Measurements from ENCODE around the gene CFAP46. TPM values are rescaled to one million over a fixed set of nuclear protein-coding genes. Genes with fewer than 3 reads are reported as not detected.

CFAP46 gene
- total RNA-seq, 2 experiments from 2014 or later: not detected

DNA sequence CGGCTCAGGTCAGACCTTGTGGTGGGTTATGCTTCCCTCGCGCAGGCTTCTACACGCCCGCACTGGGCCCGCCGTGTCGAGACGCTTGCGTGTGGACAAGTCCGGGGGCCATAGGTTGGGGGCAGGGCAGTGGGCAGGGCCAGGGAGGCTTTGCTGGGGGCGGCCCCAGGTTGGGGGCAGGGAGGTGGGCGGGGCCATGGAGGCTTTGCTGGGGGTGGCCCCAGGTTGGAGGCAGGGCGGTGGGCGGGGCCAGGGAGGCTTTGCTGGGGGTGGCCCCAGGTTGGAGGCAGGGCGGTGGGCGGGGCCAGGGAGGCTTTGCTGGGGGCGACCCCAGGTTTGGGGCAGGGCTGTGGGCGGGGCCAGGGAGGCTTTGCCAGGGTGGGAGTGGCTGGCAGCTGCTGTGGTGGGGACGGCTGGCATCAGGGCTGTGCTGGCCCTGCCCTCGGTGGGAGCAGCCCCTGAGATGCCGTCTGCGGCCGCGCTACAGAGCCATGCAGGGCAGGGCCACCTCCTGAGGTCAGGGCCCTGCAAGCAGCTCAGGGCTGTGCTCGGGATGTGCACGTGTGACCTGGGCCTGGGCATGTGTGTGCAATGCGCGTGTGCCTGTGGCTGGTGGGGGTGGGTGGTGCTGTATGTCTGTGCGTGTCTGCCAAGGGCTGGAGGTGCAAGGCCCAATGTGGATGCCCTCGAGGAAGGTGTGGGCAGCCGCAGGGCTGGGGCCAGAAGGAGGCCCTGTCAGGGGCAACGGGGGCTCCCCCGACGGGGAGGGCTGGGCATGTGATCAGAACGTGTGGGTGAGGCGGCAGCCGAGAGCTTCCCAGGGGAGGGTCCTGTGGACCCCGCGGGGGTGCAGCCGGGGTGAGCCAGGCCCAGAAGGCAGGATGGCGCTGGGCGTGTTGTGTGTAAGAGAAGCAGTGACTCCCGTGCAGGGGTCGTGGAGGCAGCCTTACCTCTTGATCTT, 84.0 kb downstream of the CFAP46 start:
- ChIA-PET POLR2A (no interaction called here), CTCF (ENCODE audit: unreplicated experiment) (no interaction called here)
- H3K79me2 ChIP-seq (ENCODE audit: insufficient read depth, low read depth, low read length): no peaks in the 10 kb centered on the region
- no peaks in the 10 kb centered on the region for H3K9me3 ChIP-seq (ENCODE audit: low read length)
- H3K4me1 ChIP-seq (ENCODE audit: insufficient read depth, low read length, poor library complexity, severe bottlenecking): no peaks in the 10 kb centered on the region
- no peak overlapping the region for H3K27ac ChIP-seq (ENCODE audit: low read depth, low read length, poor library complexity, severe bottlenecking)
- H3K4me2 ChIP-seq (ENCODE audit: low read length): no peak overlapping the region
- DNase-seq (ENCODE audit: low spot score): no peak
- no peaks in the 10 kb centered on the region for H3K9me2 ChIP-seq (ENCODE audit: insufficient read depth, low read length)
- no peaks in the 10 kb centered on the region for H3K36me3 ChIP-seq (ENCODE audit: insufficient read depth, low read length)
- no peak for TF ChIP-seq EZH2phosphoT487 (IDR thresholded peaks at IDR 0.05; ENCODE audit: borderline replicate concordance, low read depth, low read length)
- TF ChIP-seq, protein P1, sequence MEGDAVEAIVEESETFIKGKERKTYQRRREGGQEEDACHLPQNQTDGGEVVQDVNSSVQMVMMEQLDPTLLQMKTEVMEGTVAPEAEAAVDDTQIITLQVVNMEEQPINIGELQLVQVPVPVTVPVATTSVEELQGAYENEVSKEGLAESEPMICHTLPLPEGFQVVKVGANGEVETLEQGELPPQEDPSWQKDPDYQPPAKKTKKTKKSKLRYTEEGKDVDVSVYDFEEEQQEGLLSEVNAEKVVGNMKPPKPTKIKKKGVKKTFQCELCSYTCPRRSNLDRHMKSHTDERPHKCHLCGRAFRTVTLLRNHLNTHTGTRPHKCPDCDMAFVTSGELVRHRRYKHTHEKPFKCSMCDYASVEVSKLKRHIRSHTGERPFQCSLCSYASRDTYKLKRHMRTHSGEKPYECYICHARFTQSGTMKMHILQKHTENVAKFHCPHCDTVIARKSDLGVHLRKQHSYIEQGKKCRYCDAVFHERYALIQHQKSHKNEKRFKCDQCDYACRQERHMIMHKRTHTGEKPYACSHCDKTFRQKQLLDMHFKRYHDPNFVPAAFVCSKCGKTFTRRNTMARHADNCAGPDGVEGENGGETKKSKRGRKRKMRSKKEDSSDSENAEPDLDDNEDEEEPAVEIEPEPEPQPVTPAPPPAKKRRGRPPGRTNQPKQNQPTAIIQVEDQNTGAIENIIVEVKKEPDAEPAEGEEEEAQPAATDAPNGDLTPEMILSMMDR (conservative IDR thresholded peaks at IDR 0.05; ENCODE audit: low read length): no peak
- H2AFZ ChIP-seq (ENCODE audit: low read length): no peak overlapping the region
- intact Hi-C loops (cut with micrococcal nuclease; ENCODE audit: unreplicated experiment): no loop called here
- no peak overlapping the region for H3K4me3 ChIP-seq (ENCODE audit: low read depth, low read length, poor library complexity, severe bottlenecking)
- BruUV-seq (replicated peaks): no TSS peak
- H4K20me1 ChIP-seq (ENCODE audit: insufficient read depth, low read length): no peaks in the 10 kb centered on the region

DNA sequence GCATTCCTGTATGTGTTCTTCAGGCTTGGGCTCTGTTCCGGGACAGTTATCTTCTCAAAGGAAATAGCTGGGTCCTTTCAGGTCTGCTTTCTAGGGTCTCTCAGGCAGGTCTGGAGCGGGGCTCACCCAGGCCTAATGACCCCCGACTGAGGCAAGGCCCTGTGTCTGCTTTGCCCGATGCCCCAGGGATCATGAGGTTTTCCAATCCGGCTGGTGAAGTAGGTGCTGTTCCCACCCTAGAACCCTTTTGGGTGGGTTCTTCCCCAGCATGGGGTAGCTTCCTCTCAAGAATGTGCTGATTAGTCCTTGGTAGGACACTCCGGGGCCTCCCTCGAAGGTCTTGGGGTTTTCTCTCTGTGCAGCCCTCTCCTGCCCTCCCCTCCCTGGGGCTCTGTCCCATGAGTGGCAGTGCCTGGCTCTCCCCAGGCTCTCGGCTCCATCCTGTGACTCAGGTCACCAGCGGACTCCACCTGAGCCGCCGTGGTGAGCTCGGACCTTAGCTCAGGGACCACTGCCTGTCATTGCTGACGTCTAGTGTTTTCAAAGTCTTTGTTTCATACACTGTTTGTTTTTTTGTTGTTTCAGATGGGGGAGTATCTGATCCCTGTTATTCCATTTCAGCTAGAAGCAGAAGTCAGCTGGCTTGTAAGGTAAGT, 85.4 kb downstream of the CFAP46 start:
- Histone ChIP-seq H3K9me2 (ENCODE audit: insufficient read depth, low read length) (no peaks in the 10 kb centered on the region), H3K4me3 (ENCODE audit: low read depth, low read length, poor library complexity, severe bottlenecking) (no peak overlapping the region), H3K4me1 (ENCODE audit: insufficient read depth, low read length, poor library complexity, severe bottlenecking) (no peaks in the 10 kb centered on the region), H2AFZ (ENCODE audit: low read length) (no peak overlapping the region), H3K36me3 (ENCODE audit: insufficient read depth, low read length) (no peaks in the 10 kb centered on the region), H3K27ac (ENCODE audit: low read depth, low read length, poor library complexity, severe bottlenecking) (no peak overlapping the region), H3K9me3 (ENCODE audit: low read length) (no peaks in the 10 kb centered on the region), H4K20me1 (ENCODE audit: insufficient read depth, low read length) (no peaks in the 10 kb centered on the region), H3K79me2 (ENCODE audit: insufficient read depth, low read depth, low read length) (no peaks in the 10 kb centered on the region), H3K4me2 (ENCODE audit: low read length) (no peak overlapping the region)
- ChIA-PET CTCF (ENCODE audit: unreplicated experiment) (no interaction called here), POLR2A (no interaction called here)
- no peak for DNase-seq (ENCODE audit: low spot score)
- no peak for TF ChIP-seq EZH2phosphoT487 (IDR thresholded peaks at IDR 0.05; ENCODE audit: borderline replicate concordance, low read depth, low read length)
- TF ChIP-seq, protein P1 (conservative IDR thresholded peaks at IDR 0.05; ENCODE audit: low read length): no peak
- no TSS peak for BruUV-seq (replicated peaks)
- intact Hi-C loops (cut with micrococcal nuclease; ENCODE audit: unreplicated experiment): no loop called here

DNA sequence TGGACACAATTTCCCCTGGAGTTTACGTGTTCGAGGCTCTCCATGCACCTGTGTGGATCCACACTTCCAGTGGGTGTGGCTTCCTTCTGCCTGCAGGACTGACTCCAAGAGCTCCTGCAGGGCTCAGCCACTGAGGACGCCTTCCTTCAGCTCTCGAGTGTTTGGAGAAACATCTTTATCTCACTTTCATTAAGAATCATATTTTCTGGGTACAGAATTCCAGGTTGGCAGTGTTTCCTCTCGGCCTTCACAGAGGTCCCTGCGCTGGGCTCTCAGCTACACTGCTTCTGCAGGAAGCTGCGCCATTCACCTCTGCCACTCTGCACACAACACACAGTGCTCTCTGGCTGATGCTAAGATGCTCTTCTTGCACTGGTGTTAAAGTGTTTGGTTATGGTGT, 86.5 kb downstream of the CFAP46 start:
- BruUV-seq (replicated peaks): no TSS peak
- no peaks in the 10 kb centered on the region for H3K4me1 ChIP-seq (ENCODE audit: insufficient read depth, low read length, poor library complexity, severe bottlenecking)
- CTCF ChIA-PET (ENCODE audit: unreplicated experiment): no interaction called here
- no peak for DNase-seq (ENCODE audit: low spot score)
- TF ChIP-seq EZH2phosphoT487 (IDR thresholded peaks at IDR 0.05; ENCODE audit: borderline replicate concordance, low read depth, low read length): no peak
- TF ChIP-seq, protein P1 (conservative IDR thresholded peaks at IDR 0.05; ENCODE audit: low read length): no peak
- H4K20me1 ChIP-seq (ENCODE audit: insufficient read depth, low read length): no peaks in the 10 kb centered on the region
- H3K79me2 ChIP-seq (ENCODE audit: insufficient read depth, low read depth, low read length): no peaks in the 10 kb centered on the region
- H3K27ac ChIP-seq (ENCODE audit: low read depth, low read length, poor library complexity, severe bottlenecking): no peak overlapping the region
- no peak overlapping the region for H3K4me2 ChIP-seq (ENCODE audit: low read length)
- H3K36me3 ChIP-seq (ENCODE audit: insufficient read depth, low read length): no peaks in the 10 kb centered on the region
- no peak overlapping the region for H3K4me3 ChIP-seq (ENCODE audit: low read depth, low read length, poor library complexity, severe bottlenecking)
- POLR2A ChIA-PET: no interaction called here
- intact Hi-C loops (cut with micrococcal nuclease; ENCODE audit: unreplicated experiment): no loop called here
- no peaks in the 10 kb centered on the region for H3K9me3 ChIP-seq (ENCODE audit: low read length)
- H2AFZ ChIP-seq (ENCODE audit: low read length): no peak overlapping the region
- H3K9me2 ChIP-seq (ENCODE audit: insufficient read depth, low read length): no peaks in the 10 kb centered on the region
